ENCODE data around the gene TIFAB.

The TIFAB gene

GRCh38 chr5:135481909-135482311 is 29.8 kb upstream of the TIFAB start:
- DNase-seq, result no peak

- no peak for DNase-seq
These were observed 29.2 kb upstream of the TIFAB start for GRCh38 chr5:135481387-135481786.

- DNase-seq, result no peak
These were observed 28.4 kb upstream of the TIFAB start for GRCh38 chr5:135480511-135480910.

- DNase-seq, result no peak
These were observed 26.8 kb upstream of the TIFAB start for GRCh38 chr5:135478938-135479337.

- DNase-seq, result no peak
These were observed 25.5 kb upstream of the TIFAB start for GRCh38 chr5:135477613-135478066.

- no peak for DNase-seq
These were observed 24.7 kb upstream of the TIFAB start for GRCh38 chr5:135476615-135477581.

GRCh38 chr5:135473956-135474670 is 22.0 kb upstream of the TIFAB start:
- DNase-seq, result no peak

- no peak for DNase-seq
These were observed 20.0 kb upstream of the TIFAB start for GRCh38 chr5:135472141-135472540.

GRCh38 chr5:135471726-135472125 is 19.6 kb upstream of the TIFAB start:
- no peak for DNase-seq

GRCh38 chr5:135469911-135470310 is 17.8 kb upstream of the TIFAB start:
- no peak for DNase-seq

GRCh38 chr5:135468541-135468940 is 16.4 kb upstream of the TIFAB start:
- DNase-seq, result no peak

- DNase-seq, result no peak
These were observed 15.8 kb upstream of the TIFAB start for GRCh38 chr5:135467871-135468485.

GRCh38 chr5:135467051-135467625 is 15.0 kb upstream of the TIFAB start:
- DNase-seq, result no peak

GRCh38 chr5:135466178-135467050 is 14.3 kb upstream of the TIFAB start:
- peak; percentile 25 for DNase-seq

- DNase-seq, result no peak
These were observed 13.4 kb upstream of the TIFAB start for GRCh38 chr5:135465391-135466122.

GRCh38 chr5:135462304-135462703 is 10.2 kb upstream of the TIFAB start:
- DNase-seq, result peak; percentile 21

GRCh38 chr5:135461481-135462151 is 9.5 kb upstream of the TIFAB start:
- DNase-seq, result no peak

- no peak for DNase-seq
These were observed 8.3 kb upstream of the TIFAB start for GRCh38 chr5:135460246-135461033.

- no peak for DNase-seq
These were observed 6.8 kb upstream of the TIFAB start for GRCh38 chr5:135458921-135459331.

- no peak for DNase-seq
These were observed 6.2 kb upstream of the TIFAB start for GRCh38 chr5:135458356-135458755.
